ENCODE results near the gene LTO1.

LTO1 gene

DNA sequence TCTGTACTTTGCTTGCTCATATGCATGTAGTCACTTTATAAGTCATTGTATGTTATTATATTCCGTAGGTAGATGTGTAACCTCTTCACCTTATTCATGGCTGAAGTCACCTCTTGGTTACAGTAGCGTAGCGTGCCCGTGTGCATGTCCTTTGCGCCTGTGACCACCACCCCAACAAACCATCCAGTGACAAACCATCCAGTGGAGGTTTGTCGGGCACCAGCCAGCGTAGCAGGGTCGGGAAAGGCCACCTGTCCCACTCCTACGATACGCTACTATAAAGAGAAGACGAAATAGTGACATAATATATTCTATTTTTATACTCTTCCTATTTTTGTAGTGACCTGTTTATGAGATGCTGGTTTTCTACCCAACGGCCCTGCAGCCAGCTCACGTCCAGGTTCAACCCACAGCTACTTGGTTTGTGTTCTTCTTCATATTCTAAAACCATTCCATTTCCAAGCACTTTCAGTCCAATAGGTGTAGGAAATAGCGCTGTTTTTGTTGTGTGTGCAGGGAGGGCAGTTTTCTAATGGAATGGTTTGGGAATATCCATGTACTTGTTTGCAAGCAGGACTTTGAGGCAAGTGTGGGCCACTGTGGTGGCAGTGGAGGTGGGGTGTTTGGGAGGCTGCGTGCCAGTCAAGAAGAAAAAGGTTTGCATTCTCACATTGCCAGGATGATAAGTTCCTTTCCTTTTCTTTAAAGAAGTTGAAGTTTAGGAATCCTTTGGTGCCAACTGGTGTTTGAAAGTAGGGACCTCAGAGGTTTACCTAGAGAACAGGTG is 23.1 kb downstream of the LTO1 start:
- Histone ChIP-seq H3K27ac (replicated peaks) (no peak overlapping the region), H3K27me3 (ENCODE audit: insufficient read depth, poor library complexity, severe bottlenecking) (no peaks in the 10 kb centered on the region), H3K4me3 (replicated peaks; ENCODE audit: insufficient read depth, low read length) (no peak overlapping the region)
- no peak for DNase-seq (ENCODE audit: low read depth in 1 of 2, low spot score in 1 of 2)
- TF ChIP-seq REST (IDR thresholded peaks at IDR 0.05; ENCODE audit: insufficient replicate concordance, low read depth) (no peak), SPI1 (IDR thresholded peaks at IDR 0.05; ENCODE audit: borderline replicate concordance, low read depth) (no peak), POLR2AphosphoS5 (IDR thresholded peaks at IDR 0.05; ENCODE audit: low read depth) (no peak), GABPA (IDR thresholded peaks at IDR 0.05; ENCODE audit: low read depth) (no peak)
- TF ChIP-seq, protein P1, sequence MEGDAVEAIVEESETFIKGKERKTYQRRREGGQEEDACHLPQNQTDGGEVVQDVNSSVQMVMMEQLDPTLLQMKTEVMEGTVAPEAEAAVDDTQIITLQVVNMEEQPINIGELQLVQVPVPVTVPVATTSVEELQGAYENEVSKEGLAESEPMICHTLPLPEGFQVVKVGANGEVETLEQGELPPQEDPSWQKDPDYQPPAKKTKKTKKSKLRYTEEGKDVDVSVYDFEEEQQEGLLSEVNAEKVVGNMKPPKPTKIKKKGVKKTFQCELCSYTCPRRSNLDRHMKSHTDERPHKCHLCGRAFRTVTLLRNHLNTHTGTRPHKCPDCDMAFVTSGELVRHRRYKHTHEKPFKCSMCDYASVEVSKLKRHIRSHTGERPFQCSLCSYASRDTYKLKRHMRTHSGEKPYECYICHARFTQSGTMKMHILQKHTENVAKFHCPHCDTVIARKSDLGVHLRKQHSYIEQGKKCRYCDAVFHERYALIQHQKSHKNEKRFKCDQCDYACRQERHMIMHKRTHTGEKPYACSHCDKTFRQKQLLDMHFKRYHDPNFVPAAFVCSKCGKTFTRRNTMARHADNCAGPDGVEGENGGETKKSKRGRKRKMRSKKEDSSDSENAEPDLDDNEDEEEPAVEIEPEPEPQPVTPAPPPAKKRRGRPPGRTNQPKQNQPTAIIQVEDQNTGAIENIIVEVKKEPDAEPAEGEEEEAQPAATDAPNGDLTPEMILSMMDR (IDR thresholded peaks at IDR 0.05; ENCODE audit: insufficient read depth, low read length) = no peak

DNA sequence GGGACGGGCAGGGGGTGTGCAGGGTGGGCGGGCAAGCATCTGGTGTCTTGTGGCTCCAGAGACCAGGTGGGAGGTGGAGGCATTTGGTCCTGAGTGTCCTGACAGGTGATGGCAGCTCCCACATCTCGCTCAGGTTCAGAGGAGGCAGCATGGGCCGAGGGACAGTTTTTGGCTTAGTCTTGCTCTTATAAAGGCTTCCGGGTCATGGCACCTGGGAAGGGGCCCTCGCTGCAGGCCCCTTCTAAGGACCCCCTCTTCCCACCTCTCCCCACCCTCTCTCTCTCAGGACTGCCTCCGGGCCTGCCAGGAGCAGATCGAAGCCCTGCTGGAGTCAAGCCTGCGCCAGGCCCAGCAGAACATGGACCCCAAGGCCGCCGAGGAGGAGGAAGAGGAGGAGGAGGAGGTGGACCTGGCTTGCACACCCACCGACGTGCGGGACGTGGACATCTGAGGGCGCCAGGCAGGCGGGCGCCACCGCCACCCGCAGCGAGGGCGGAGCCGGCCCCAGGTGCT is 24.3 kb downstream of the LTO1 start:
- DNase-seq (ENCODE audit: low read depth in 1 of 2, low spot score in 1 of 2) = no peak
- Histone ChIP-seq H3K27ac (replicated peaks) (no peak overlapping the region), H3K27me3 (ENCODE audit: insufficient read depth, poor library complexity, severe bottlenecking) (no peaks in the 10 kb centered on the region), H3K4me3 (replicated peaks; ENCODE audit: insufficient read depth, low read length) (no peak overlapping the region)
- TF ChIP-seq GABPA (IDR thresholded peaks at IDR 0.05; ENCODE audit: low read depth) = no peak
- TF ChIP-seq REST (IDR thresholded peaks at IDR 0.05; ENCODE audit: insufficient replicate concordance, low read depth) = no peak
- TF ChIP-seq SPI1 (IDR thresholded peaks at IDR 0.05; ENCODE audit: borderline replicate concordance, low read depth) = no peak
- TF ChIP-seq, protein P1 (IDR thresholded peaks at IDR 0.05; ENCODE audit: insufficient read depth, low read length) = no peak

DNA sequence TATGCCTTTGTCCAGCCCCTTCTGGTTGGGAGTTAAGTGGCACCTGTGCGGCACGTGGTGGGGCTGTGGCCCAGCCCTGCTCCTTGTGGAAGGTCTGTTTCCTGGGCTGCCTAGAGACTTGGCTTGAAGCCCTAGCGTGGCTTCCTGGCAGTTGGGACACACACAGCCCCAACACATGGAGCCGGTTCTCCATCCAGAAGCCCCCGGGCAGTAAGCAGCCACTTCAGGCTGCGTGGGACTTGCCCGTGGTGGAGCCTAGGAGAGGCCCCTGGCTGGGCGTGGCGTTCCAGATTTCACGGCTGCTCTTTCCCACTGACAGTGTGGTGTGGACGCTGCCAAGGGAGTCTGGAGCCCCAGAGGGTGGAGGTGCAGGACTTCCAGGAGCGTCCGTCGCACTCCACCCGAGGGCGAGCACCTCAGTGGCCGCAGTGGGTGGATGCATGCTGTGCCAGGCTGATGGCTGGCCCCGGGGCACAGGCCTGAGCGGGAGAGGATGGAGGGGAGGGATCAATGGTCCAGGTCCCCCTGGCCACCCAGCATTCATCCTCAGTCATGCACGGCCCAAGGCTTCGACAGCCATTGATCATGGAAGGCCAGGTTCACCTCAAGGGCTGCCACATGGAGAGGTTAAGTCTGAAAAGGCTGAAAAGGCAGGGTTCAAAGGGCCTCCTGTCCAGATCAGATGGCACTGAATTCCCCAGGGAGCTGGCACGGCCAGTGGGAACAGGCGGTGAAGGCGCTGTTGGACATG is 24.9 kb downstream of the LTO1 start:
- no peaks in the 10 kb centered on the region for H3K27me3 ChIP-seq (ENCODE audit: insufficient read depth, poor library complexity, severe bottlenecking)
- DNase-seq (ENCODE audit: low read depth in 1 of 2, low spot score in 1 of 2) = no peak
- H3K27ac ChIP-seq (replicated peaks) = no peak overlapping the region
- H3K4me3 ChIP-seq (replicated peaks; ENCODE audit: insufficient read depth, low read length) = no peak overlapping the region
- TF ChIP-seq POLR2AphosphoS5 (IDR thresholded peaks at IDR 0.05; ENCODE audit: low read depth) = no peak
- TF ChIP-seq REST (IDR thresholded peaks at IDR 0.05; ENCODE audit: insufficient replicate concordance, low read depth) = no peak
- TF ChIP-seq SPI1 (IDR thresholded peaks at IDR 0.05; ENCODE audit: borderline replicate concordance, low read depth) = no peak
- TF ChIP-seq, protein P1 (IDR thresholded peaks at IDR 0.05; ENCODE audit: insufficient read depth, low read length) = no peak
- TF ChIP-seq GABPA (IDR thresholded peaks at IDR 0.05; ENCODE audit: low read depth) = no peak

All from HL-60 (cell line).